Activated T-cell treated with anti-CD3 and anti-CD28 coated beads, Interleukin-2, amount 50 U/mL, for 72 hours (primary cell): ENCODE data around the gene TXNDC11. TPM values are rescaled to one million over a fixed set of nuclear protein-coding genes. Genes with fewer than 3 reads are reported as not detected.

Experiments
- ATAC-seq, 2 donors: fragments of 150-1000 bp; cut with Tn5 transposase; replicated peaks in 1 of 2; 2 replicates each; pipeline ENCODE4 v1.10.0; 2021; ENCODE audit warnings: moderate library complexity in 2 of 2, mild to moderate bottlenecking in 1 of 2
- DNase-seq, 2 donors: peaks; one replicate each; pipeline ENCODE4 v3.0.0; 2021 to 2022; ENCODE audit warnings: mixed read lengths in 1 of 2
- H3K27ac Mint-ChIP-seq: one replicate; pipeline ENCODE4 v1.8.0; 2022; ENCODE audit warnings: mild to moderate bottlenecking, moderate library complexity, mixed read lengths
- H3K27me3 Mint-ChIP-seq: one replicate; pipeline ENCODE4 v1.8.0; 2022; ENCODE audit warnings: low read depth, mixed read lengths
- H3K36me3 Mint-ChIP-seq, 2 donors: one replicate each; pipeline ENCODE4 v1.8.0; 2022; ENCODE audit warnings: mixed read lengths in 2 of 2, mild to moderate bottlenecking in 1 of 2; ENCODE audit not compliant: insufficient read depth in 2 of 2
- H3K4me1 Mint-ChIP-seq: one replicate; pipeline ENCODE4 v1.8.0; 2022; ENCODE audit warnings: low read depth, mixed read lengths
- H3K4me3 Mint-ChIP-seq, 2 donors: one replicate each; pipeline ENCODE4 v1.8.0; 2022; ENCODE audit warnings: mild to moderate bottlenecking in 2 of 2, mixed read lengths in 2 of 2, moderate library complexity in 2 of 2
- H3K9me3 Mint-ChIP-seq, 2 donors: one replicate each; pipeline ENCODE4 v1.8.0; 2022; ENCODE audit warnings: mixed read lengths in 2 of 2
- total RNA-seq, 2 donors: library from RNA; stranded (reverse); gene quantifications; one replicate each; pipeline ENCODE4 v1.2.3, GENCODE V29; 2022

Gene TXNDC11
- total RNA-seq, 2 donors from 2014 or later = 34.7 to 41.5 TPM

DNA sequence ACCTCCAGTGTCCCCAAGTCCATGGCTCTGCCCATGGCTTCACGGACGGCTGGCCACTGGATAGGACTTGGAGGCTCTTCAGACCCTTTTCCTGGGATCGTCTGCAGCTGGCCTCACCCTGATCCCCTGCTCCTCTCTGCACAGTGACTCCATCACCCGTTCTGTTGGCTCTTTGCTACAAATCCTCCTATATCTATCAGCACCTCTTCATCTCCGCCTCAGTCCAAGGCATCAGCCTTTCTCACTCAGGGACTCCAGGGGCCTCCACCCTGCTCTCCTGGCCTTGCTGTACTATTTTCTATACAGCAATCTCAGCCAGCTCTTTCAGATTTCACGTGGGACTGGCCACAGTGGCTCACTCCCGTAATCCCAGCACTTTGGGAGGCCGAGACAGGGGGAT, 85.1 kb downstream of the TXNDC11 start:
- no peaks in the 10 kb centered on the region for H3K9me3 Mint-ChIP-seq
- no peaks in the 10 kb centered on the region for H3K36me3 Mint-ChIP-seq
- H3K4me1 Mint-ChIP-seq = peaks cover 9% of the 10 kb centered on the region
- ATAC-seq (no peak), DNase-seq (no peak)
- H3K27ac Mint-ChIP-seq = no peak overlapping the region
- H3K4me3 Mint-ChIP-seq = no peak overlapping the region
- H3K27me3 Mint-ChIP-seq = no peaks in the 10 kb centered on the region

DNA sequence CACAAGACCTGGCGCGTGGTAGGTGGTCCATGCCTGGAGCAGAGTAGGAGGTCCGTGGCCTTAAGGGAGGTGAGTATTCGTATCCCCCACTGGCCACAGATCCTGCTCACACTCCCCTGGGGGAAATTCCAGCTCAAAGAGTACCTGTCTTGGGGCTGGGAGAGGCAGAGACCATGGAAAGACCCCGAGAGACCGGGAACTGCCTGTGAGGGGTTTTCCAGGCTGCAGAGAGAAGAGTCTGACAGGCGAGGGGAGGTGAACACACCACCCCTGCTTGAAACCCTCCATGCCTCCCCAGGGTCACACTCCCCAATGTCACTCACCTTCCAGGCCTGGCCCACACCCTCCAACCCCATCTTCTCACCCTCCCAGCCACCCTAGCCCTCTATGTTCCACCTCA, 87.0 kb downstream of the TXNDC11 start:
- ATAC-seq (no peak), DNase-seq (no peak)
- Mint-ChIP-seq H3K4me3 (no peak overlapping the region), H3K27me3 (no peaks in the 10 kb centered on the region), H3K9me3 (no peaks in the 10 kb centered on the region), H3K27ac (no peak overlapping the region), H3K4me1 (peaks cover 15% of the 10 kb centered on the region), H3K36me3 (no peaks in the 10 kb centered on the region)

- no peak for DNase-seq
- H3K27ac Mint-ChIP-seq = no peak overlapping the region
- ATAC-seq = no peak
- no peaks in the 10 kb centered on the region for H3K9me3 Mint-ChIP-seq
- H3K4me3 Mint-ChIP-seq = no peak overlapping the region
- peaks cover 15% of the 10 kb centered on the region for H3K4me1 Mint-ChIP-seq
- H3K36me3 Mint-ChIP-seq = no peaks in the 10 kb centered on the region
- H3K27me3 Mint-ChIP-seq = no peaks in the 10 kb centered on the region
These were observed 90.9 kb downstream of the TXNDC11 start for GRCh38 chr16:11651796-11652195.

- ATAC-seq (no peak), DNase-seq (no peak)
- Mint-ChIP-seq H3K9me3 (no peaks in the 10 kb centered on the region), H3K27me3 (no peaks in the 10 kb centered on the region), H3K27ac (no peak overlapping the region), H3K4me1 (peaks cover 15% of the 10 kb centered on the region), H3K36me3 (no peaks in the 10 kb centered on the region), H3K4me3 (no peak overlapping the region)
These were observed 91.7 kb downstream of the TXNDC11 start for GRCh38 chr16:11650641-11651591.

- Mint-ChIP-seq H3K9me3 (no peaks in the 10 kb centered on the region), H3K36me3 (no peaks in the 10 kb centered on the region), H3K4me1 (peaks cover 11% of the 10 kb centered on the region), H3K4me3 (no peak overlapping the region), H3K27me3 (no peaks in the 10 kb centered on the region), H3K27ac (no peak overlapping the region)
- ATAC-seq (no peak), DNase-seq (no peak)
These were observed 93.4 kb downstream of the TXNDC11 start for GRCh38 chr16:11649276-11649675.

DNA sequence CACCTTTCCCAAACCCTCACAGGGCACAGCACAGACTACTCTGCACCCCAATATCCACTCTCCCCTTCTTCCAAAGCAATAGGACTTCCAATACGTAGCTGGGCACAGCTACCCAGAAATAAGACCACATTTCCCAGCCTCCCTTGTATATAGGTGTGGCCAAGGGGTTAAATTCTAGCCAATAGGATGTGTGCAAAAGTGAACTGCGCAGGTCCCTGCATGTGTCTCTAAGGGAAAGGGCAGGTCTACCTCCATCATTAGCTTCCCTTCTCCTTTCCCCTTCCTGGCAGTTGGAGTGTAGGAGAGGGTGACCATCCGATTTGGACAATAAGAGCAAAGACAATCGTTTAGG, 99.9 kb downstream of the TXNDC11 start:
- no peaks in the 10 kb centered on the region for H3K36me3 Mint-ChIP-seq
- peaks cover 5% of the 10 kb centered on the region for H3K4me1 Mint-ChIP-seq
- DNase-seq (no peak), ATAC-seq (no peak)
- H3K27ac Mint-ChIP-seq = no peak overlapping the region
- no peak overlapping the region for H3K4me3 Mint-ChIP-seq
- no peaks in the 10 kb centered on the region for H3K9me3 Mint-ChIP-seq
- no peaks in the 10 kb centered on the region for H3K27me3 Mint-ChIP-seq

DNA sequence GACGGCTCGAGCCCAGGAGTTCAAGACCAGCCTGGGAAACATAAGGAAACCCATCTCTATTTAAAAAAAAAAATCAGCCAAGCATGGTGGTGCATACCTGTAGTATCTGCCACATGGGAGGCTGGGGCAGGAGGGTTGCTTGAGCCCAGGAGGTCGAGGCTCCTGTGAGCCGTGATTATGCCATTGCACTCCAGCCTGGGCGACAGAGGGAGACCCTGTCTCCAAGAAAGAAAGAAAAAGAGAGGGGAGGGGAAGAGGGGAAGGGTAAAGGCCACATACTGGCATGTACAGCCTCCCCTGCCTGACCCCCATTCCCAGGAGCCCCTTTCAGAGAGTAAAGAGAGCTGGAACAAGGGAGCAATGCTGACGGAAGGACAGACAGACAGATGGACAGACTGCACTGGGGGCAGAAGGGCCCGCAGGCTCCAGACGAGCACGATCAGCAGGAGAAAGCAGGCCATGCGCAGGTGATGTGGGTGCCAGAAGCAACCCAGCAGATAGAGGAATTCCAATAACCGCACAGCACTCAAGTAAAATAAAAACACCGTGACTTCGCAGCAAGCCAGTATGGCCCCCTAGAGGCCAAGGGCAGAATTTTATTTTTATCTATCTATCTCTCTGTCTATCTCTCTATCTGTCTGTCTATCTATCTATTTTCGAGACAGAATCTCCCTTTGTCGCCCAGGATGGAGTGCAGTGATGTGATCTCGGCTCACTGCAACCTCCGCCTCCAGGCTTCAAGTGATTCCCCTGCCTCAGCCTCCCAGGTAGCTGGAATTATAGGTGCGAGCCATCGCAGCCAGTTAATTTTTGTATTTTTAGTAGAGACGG, 101.5 kb downstream of the TXNDC11 start:
- DNase-seq (peak in 1 of 2 donors; percentile 36), ATAC-seq (peak; percentile 40 to 47)
- H3K9me3 Mint-ChIP-seq = no peaks in the 10 kb centered on the region
- no peak overlapping the region for H3K27ac Mint-ChIP-seq
- H3K4me3 Mint-ChIP-seq = no peak overlapping the region
- no peaks in the 10 kb centered on the region for H3K36me3 Mint-ChIP-seq
- H3K27me3 Mint-ChIP-seq = no peaks in the 10 kb centered on the region
- H3K4me1 Mint-ChIP-seq = peaks cover 5% of the 10 kb centered on the region

DNA sequence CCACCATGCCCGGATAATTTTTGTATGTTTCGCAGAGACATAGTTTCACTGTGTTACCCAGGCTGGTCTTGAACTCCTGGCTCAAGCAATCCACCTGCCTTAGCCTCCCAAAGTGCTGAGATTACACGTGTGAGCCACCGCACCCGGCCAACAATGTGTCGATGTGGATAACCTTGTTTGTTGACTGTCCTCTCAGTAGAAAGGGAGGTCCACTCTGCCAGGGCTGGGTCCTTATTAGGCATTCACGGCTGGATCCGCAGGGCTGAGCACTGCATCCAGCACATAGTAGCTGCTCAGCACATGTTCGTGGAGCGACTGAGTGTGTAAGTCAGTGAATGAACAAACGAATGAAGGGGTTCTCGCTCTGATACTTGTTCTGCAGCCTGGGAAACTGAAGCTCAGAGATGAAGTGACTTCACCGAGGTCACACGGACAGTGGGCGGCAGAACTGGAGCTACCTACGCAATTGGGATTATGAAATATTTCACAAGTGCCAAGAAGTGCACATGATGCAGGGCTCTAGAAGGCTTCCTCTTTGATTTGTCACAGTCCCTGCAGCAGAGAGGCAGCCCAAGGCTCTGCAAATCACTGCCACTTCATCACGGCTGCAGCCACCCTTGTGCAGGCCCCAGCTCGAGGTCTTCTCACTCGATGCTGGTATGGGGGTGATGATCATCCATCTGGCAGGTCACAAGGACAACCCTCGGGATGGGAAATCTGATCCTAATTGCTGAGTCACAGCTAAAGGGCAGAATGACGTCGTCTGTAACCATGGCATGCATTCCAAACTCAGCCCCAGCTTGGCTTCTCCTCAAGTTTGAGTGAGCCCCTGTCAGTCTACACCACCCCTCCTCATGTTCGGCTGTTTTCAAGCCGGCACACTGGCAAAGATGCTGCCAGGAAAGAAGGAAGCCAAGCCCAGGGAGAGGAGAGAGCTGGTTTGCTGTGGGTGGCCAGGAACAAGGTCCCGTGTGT, 102.4 kb downstream of the TXNDC11 start:
- H3K36me3 Mint-ChIP-seq = no peaks in the 10 kb centered on the region

DNA sequence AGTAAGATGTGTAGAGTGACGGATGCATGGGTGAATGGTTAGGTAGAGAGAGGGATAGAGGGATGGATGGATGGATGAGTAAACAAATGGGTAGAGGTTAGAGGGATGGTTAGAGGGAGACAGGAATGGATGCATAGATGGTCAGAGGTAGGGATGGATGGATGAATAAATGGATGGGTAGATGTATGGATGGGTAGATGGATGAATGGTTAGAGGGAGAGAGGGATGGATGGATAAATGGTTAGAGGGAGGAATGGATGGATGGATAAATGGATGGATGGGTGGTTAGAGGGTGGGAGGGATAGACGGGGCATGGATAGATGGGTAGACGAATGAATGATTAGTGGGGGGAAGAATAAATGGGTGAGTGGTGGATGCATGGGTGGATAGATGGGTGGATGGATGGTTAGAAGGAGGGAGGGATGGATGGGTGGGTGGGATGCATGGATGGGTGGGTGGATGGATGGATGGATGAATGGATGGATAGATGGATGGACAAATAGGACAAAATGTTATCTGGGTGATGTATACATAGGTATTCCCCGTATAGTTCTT, 103.6 kb downstream of the TXNDC11 start:
- Mint-ChIP-seq H3K4me1 (peaks cover 8% of the 10 kb centered on the region), H3K36me3 (no peaks in the 10 kb centered on the region), H3K27ac (no peak overlapping the region), H3K4me3 (no peak overlapping the region), H3K9me3 (no peaks in the 10 kb centered on the region), H3K27me3 (no peaks in the 10 kb centered on the region)
- DNase-seq (no peak), ATAC-seq (no peak)

More for the DNA sequence above, 102.4 kb downstream of the TXNDC11 start:
- DNase-seq (no peak), ATAC-seq (peak in 1 of 2 donors; percentile 42)
- Mint-ChIP-seq H3K4me1 (peaks cover 5% of the 10 kb centered on the region), H3K4me3 (no peak overlapping the region), H3K27me3 (no peaks in the 10 kb centered on the region), H3K9me3 (no peaks in the 10 kb centered on the region), H3K27ac (no peak overlapping the region)

DNA sequence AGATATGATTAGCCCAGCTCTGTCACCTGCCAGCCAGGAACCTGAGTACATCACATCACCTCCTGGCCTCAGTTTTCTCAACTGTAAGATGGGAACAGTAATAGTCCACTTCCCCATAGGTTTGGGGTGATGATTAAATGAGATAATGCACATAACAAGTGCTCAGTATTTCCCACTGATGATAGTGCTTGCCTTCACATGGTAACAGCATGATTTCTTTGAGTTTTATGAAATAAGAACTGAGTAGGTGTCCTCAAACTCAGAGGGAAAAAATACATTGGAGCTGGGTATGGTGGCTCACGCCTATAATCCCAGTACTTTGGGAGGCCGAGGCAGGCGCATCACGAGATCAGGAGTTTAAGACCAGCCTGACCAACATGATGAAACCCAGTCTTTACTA, 104.5 kb downstream of the TXNDC11 start:
- no peak for DNase-seq
- H3K4me3 Mint-ChIP-seq = no peak overlapping the region
- peaks cover 12% of the 10 kb centered on the region for H3K4me1 Mint-ChIP-seq
- H3K36me3 Mint-ChIP-seq = no peaks in the 10 kb centered on the region
- no peak overlapping the region for H3K27ac Mint-ChIP-seq
- no peaks in the 10 kb centered on the region for H3K9me3 Mint-ChIP-seq
- ATAC-seq = no peak
- no peaks in the 10 kb centered on the region for H3K27me3 Mint-ChIP-seq

DNA sequence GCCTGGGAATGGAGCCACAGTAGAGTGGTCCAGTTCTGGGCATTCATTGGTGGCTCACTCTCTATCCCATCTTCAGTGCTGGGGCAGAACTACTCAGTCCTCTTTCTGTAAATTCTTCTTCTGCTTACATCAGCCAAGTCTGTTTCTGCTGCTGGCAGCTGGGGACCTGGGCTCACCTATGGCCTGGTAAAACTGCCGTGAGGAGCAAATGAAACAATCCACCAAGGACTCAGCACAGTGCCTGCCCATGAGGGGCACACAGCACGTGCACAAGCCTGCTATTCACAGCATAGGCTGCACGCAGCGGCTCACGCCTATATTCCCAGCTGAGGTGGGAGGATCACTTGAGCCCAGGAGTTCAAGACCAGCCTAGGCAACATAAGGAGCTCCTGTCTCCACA, 105.3 kb downstream of the TXNDC11 start:
- ATAC-seq (no peak), DNase-seq (no peak)
- Mint-ChIP-seq H3K4me3 (no peak overlapping the region), H3K4me1 (peaks cover 12% of the 10 kb centered on the region), H3K36me3 (no peaks in the 10 kb centered on the region), H3K27ac (no peak overlapping the region), H3K27me3 (no peaks in the 10 kb centered on the region), H3K9me3 (no peaks in the 10 kb centered on the region)

- H3K4me3 Mint-ChIP-seq = no peak overlapping the region
- peaks cover 12% of the 10 kb centered on the region for H3K4me1 Mint-ChIP-seq
- H3K27me3 Mint-ChIP-seq = no peaks in the 10 kb centered on the region
- no peaks in the 10 kb centered on the region for H3K36me3 Mint-ChIP-seq
- no peak for ATAC-seq
- no peak overlapping the region for H3K27ac Mint-ChIP-seq
- no peaks in the 10 kb centered on the region for H3K9me3 Mint-ChIP-seq
- no peak for DNase-seq
These were observed 106.4 kb downstream of the TXNDC11 start for GRCh38 chr16:11636172-11636721.
